Lung (tissue), 12 donors: ENCODE measurements around the gene RNF212B. TPM values are rescaled to one million over a fixed set of nuclear protein-coding genes. Genes with fewer than 3 reads are reported as not detected.

Experiments
- ATAC-seq: fragments of 200-7000 bp; cut with Tn5 transposase; one replicate; pipeline ENCODE4 v1.9.1; 2020; ENCODE audit warnings: moderate number of reproducible peaks; ENCODE audit not compliant: insufficient read depth, low FRiP score
- DNase-seq, 3 donors: peaks; one replicate each; pipeline ENCODE4 v3.0.0-alpha.2; 2013 to 2017
- H3K27ac ChIP-seq, 2 donors: one replicate each; pipeline ENCODE4 v1.5.1; 2013; ENCODE audit warnings: mild to moderate bottlenecking in 2 of 2, moderate library complexity in 2 of 2, control low read depth in 1 of 2, inconsistent platforms in 1 of 2, low read depth in 1 of 2, low read length in 1 of 2
- H3K27me3 ChIP-seq, 3 donors: one replicate each; pipeline ENCODE4 v1.5.1; 2013; ENCODE audit warnings: low read length in 2 of 3; ENCODE audit not compliant: control insufficient read depth in 3 of 3, insufficient read depth in 3 of 3
- H3K36me3 ChIP-seq, 4 donors: one replicate each; pipeline ENCODE4 v1.5.1; 2013; ENCODE audit warnings: low read length in 4 of 4, mild to moderate bottlenecking in 1 of 4, moderate library complexity in 1 of 4; ENCODE audit not compliant: control insufficient read depth in 4 of 4, insufficient read depth in 4 of 4
- H3K4me1 ChIP-seq, 5 donors: one replicate each; pipeline ENCODE4 v1.5.1; 2013; ENCODE audit warnings: low read length in 5 of 5, mild to moderate bottlenecking in 2 of 5, moderate library complexity in 1 of 5; ENCODE audit not compliant: control insufficient read depth in 5 of 5, insufficient read depth in 5 of 5
- H3K4me3 ChIP-seq: one replicate; pipeline ENCODE4 v1.5.1; 2013; ENCODE audit warnings: mild to moderate bottlenecking, control low read depth, moderate library complexity
- H3K9ac ChIP-seq, 2 donors: one replicate each; pipeline ENCODE4 v1.5.1; 2013; ENCODE audit warnings: low read length in 2 of 2, control low read depth in 1 of 2; ENCODE audit not compliant: insufficient read depth in 1 of 2
- H3K9me3 ChIP-seq, 4 donors: one replicate each; pipeline ENCODE4 v1.5.1; 2013; ENCODE audit warnings: low read length in 3 of 4, mild to moderate bottlenecking in 1 of 4, moderate library complexity in 1 of 4; ENCODE audit not compliant: control insufficient read depth in 4 of 4, insufficient read depth in 3 of 4
- CTCF ChIP-seq: IDR thresholded peaks from 2 replicates; pipeline ENCODE4 v1.5.1; 2012; ENCODE audit warnings: mild to moderate bottlenecking; ENCODE audit errors: control extremely low read depth, extremely low read depth
- WGBS, 2 donors: extraction: QIAGEN DNeasy Blood & Tissue Kit; methylation state at CpG; one replicate each; pipeline ENCODE4 v1.1.7; 2013; 5-methylcytosine and 5-hydroxymethylcytosine counted together
- polyA plus RNA-seq, 2 donors: library from polyadenylated mRNA; stranded (reverse); fragments of 200-250 nt; gene quantifications; one replicate each; pipeline ENCODE4 v1.2.1, GENCODE V29; 2013
- total RNA-seq, 2 donors: library from RNA; depleted of rRNA in 1 of 2; stranded (reverse); fragments of >200 nt in 1 of 2; gene quantifications; one replicate each; pipeline ENCODE4 v1.2.1, GENCODE V29; 2014 to 2021
- donor health status: control.
- donor health status: control.
- donor health status: Bipolar disorder and iron deficiency.
- donor health status: healthy.
- donor health status: DM: yes; HTN: yes; CAD: no.

Gene RNF212B
- total and polyA plus RNA-seq, 4 donors = 0.09 TPM; not detected in 3

GRCh38 chr14:23202001-23202400, 35.7 kb upstream of the RNF212B start:
- Histone ChIP-seq H3K9ac (no peak overlapping the region), H3K4me3 (no peak overlapping the region), H3K9me3 (no peaks in the 10 kb centered on the region), H3K36me3 (no peaks in the 10 kb centered on the region), H3K27me3 (no peaks in the 10 kb centered on the region), H3K27ac (no peak overlapping the region), H3K4me1 (no peaks in the 10 kb centered on the region)
- no peak for TF ChIP-seq CTCF
- ATAC-seq (no peak), DNase-seq (no peak)
- 91 to 95% methylated on average over 7 of the region's 7 CpGs for WGBS, 2 donors

GRCh38 chr14:23206422-23207145, 31.2 kb upstream of the RNF212B start:
- DNase-seq = no peak
- ATAC-seq = no peak
- WGBS, 2 donors = 78 to 95% methylated on average over 3 of the region's 3 CpGs
- Histone ChIP-seq H3K9me3 (no peaks in the 10 kb centered on the region), H3K9ac (no peak overlapping the region), H3K27me3 (no peaks in the 10 kb centered on the region), H3K4me1 (no peaks in the 10 kb centered on the region), H3K4me3 (no peak overlapping the region), H3K27ac (no peak overlapping the region), H3K36me3 (no peaks in the 10 kb centered on the region)
- TF ChIP-seq CTCF = no peak

GRCh38 chr14:23207146-23207540, 30.6 kb upstream of the RNF212B start:
- Histone ChIP-seq H3K4me1 (no peaks in the 10 kb centered on the region), H3K36me3 (no peaks in the 10 kb centered on the region), H3K9ac (no peak overlapping the region), H3K27me3 (no peaks in the 10 kb centered on the region), H3K4me3 (no peak overlapping the region), H3K27ac (no peak overlapping the region), H3K9me3 (no peaks in the 10 kb centered on the region)
- WGBS, 2 donors = 74 to 87% methylated on average over 3 of the region's 3 CpGs
- DNase-seq (no peak), ATAC-seq (no peak)
- no peak for TF ChIP-seq CTCF

GRCh38 chr14:23208324-23208723, 29.4 kb upstream of the RNF212B start:
- ATAC-seq = no peak
- no peaks in the 10 kb centered on the region for H3K27me3 ChIP-seq
- no peak overlapping the region for H3K9ac ChIP-seq
- no peaks in the 10 kb centered on the region for H3K4me1 ChIP-seq
- no peak overlapping the region for H3K27ac ChIP-seq
- no peak for TF ChIP-seq CTCF
- no peak overlapping the region for H3K4me3 ChIP-seq
- no peaks in the 10 kb centered on the region for H3K36me3 ChIP-seq
- H3K9me3 ChIP-seq = no peaks in the 10 kb centered on the region
- no peak for DNase-seq
